GM18861 (cell line): ENCODE measurements around the gene SLC26A4.
A peak's percentile ranks its signal among the peaks of the same experiment; 100 is the strongest.
"Not testable (repeated sequence)": the region's sequence is repeated elsewhere in the genome, so short reads cannot be mapped to it uniquely, and the experiment has no call there.

ENCODE experiments used
- ATAC-seq: cut with Tn5 transposase; IDR thresholded peaks from one replicate; pipeline ENCODE4 v1.9.1; 2021; ENCODE audit not compliant: unreplicated experiment

The SLC26A4 gene

GRCh38 chr7:107660381-107661080 lies at the start of gene SLC26A4:
SLC26A4 (plus strand) TSS chr7:107660828; CDS start chr7:107661642, 814 bp downstream.
- ATAC-seq = peak; percentile 40

GRCh38 chr7:107613439-107613838 lies 47.2 kb upstream of the SLC26A4 start:
- no peak for ATAC-seq

- ATAC-seq = no peak
Measured at GRCh38 chr7:107613948-107614347, 46.7 kb upstream of the SLC26A4 start.

GRCh38 chr7:107614425-107614824 lies 46.2 kb upstream of the SLC26A4 start:
- ATAC-seq = no peak

- no peak for ATAC-seq
Measured at GRCh38 chr7:107615910-107616680, 44.5 kb upstream of the SLC26A4 start.

GRCh38 chr7:107622429-107622828 lies 38.2 kb upstream of the SLC26A4 start:
- no peak for ATAC-seq

GRCh38 chr7:107622894-107623293 lies 37.7 kb upstream of the SLC26A4 start:
- ATAC-seq = no peak

GRCh38 chr7:107627002-107627401 lies 33.6 kb upstream of the SLC26A4 start:
- no peak for ATAC-seq

- ATAC-seq = no peak
Measured at GRCh38 chr7:107628461-107629064, 32.1 kb upstream of the SLC26A4 start.

GRCh38 chr7:107630342-107630741 lies 30.3 kb upstream of the SLC26A4 start:
- no peak for ATAC-seq

GRCh38 chr7:107631588-107632491 lies 28.8 kb upstream of the SLC26A4 start:
- ATAC-seq = no peak

GRCh38 chr7:107632492-107632865 lies 28.1 kb upstream of the SLC26A4 start:
- ATAC-seq = no peak

GRCh38 chr7:107638594-107638993 lies 22.0 kb upstream of the SLC26A4 start:
- peak; percentile 96 for ATAC-seq

- ATAC-seq = not testable (repeated sequence)
Measured at GRCh38 chr7:107639070-107639469, 21.6 kb upstream of the SLC26A4 start.

- no peak for ATAC-seq
Measured at GRCh38 chr7:107641676-107642075, 19.0 kb upstream of the SLC26A4 start.

- ATAC-seq = no peak
Measured at GRCh38 chr7:107642501-107642900, 18.1 kb upstream of the SLC26A4 start.

GRCh38 chr7:107643407-107643806 lies 17.2 kb upstream of the SLC26A4 start:
- no peak for ATAC-seq

- no peak for ATAC-seq
Measured at GRCh38 chr7:107643938-107644308, 16.7 kb upstream of the SLC26A4 start.

- ATAC-seq = no peak
Measured at GRCh38 chr7:107644309-107644974, 16.2 kb upstream of the SLC26A4 start.

- ATAC-seq = no peak
Measured at GRCh38 chr7:107652642-107653041, 8.0 kb upstream of the SLC26A4 start.
